Stimulated activated CD4-positive, alpha-beta T cell treated with anti-CD3 and anti-CD28 coated beads, TNF-alpha, amount 100 ng/mL, for 4 hours (primary cell): ENCODE measurements around the gene AURKAIP1.
A peak's percentile ranks its signal among the peaks of the same experiment; 100 is the strongest.

Source experiments
- DNase-seq, 3 experiments: peaks; one replicate each; pipeline ENCODE4 v3.0.0-alpha.2; 2020; ENCODE audit warnings: low read depth in 3 of 3

AURKAIP1 gene

DNA sequence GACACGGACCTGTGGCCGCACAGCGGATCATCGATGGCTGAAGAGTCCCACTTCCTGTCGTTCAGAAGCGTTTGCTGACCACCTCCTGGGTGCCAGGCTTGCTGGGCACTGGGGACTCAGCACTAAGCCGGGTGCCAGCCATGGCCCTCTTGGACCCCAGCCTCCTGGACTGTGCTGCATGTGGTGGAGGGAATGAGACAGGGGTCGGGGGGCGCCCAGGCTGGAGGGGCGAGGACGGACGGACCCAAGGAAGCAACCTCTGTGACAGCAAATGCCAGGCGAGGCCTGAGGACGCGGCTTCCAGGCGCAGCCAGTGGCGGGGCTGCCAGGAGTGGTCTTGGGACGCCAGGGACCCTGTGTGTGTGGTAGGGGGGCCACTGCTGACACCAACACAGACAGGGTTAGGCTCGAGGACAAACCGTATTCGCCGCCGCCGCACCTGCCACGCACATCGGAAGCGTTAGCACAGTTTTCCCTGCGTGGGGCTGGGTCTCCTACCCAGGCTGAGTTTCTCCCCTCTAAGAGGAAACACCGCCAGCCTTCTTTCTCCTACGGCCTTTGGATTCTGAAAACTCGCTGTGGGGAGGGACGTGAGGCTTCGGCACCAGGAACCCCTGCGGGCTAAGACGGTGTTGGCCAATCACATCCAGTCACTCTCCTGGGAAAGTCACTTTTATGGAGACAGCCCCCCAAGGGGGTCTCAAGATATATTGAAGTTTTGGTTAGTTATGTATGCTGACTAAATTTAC lies 13.6 kb downstream of the AURKAIP1 start:
- DNase-seq: no peak

DNA sequence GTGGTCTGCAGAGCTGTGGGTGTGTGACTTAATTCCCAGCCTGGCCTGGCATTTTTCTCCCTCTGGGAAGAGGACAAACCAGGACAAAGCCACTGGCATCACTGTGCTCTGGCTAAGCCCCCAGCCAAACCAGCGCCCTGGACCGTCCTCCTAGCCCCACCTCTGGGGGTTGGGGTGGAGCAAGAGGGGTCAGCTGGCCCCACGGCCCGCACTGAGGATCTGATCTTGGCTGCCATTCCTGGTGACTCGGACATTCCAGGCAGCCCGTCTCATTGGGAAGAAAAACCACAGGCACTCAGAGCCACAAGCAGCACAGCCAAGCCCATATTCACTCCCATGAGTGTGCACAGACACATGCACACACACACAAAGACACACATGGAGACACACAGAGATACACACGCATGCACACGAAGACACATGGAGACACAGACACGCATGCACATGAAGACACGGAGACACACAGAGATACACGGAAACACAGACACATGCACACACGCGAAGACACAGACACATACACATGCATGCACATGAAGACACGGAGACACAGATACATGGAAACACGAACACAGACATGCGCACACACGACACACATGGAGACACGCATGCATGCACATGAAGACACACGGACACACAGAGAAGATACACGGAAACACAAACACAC lies 14.4 kb downstream of the AURKAIP1 start:
- DNase-seq: no peak

DNA sequence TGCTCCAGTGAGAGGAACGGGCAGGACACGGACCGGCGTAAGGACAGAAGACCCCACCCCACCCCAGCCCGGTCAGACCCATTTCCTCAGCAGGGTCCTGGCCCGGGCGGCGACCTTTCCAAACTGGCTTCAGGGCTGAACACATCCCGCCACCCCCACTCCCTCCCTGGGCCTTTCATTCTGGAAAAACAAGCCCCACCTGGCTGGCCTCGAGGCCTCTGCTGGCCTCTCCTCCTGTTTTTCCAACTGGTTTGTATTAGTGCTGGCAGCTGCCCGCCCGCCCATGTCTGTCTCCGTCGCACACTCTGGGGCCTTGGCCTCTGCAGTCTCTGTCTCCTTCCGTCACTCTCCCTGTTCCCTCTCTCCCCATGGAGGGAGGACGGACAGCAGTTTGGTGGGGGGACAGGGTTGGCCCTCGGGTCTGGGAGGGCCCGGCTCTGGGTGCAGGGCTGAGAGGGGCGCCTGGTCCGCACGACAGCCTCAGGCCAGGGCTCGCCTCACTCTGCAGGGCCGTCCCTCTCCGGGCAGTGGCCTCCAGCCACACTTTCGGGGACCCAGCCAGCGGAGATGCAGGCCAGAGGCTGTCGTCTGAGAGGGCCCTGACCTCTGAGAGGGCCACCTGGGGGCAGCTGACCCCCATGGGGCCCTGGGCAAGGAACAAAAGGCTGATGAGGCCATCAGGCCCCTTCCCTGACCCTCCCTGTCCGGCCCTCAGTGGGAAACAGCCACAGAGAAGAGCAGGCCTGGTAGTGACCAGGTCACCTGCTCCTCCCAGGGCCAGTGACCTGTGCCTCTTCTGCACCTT lies 15.1 kb downstream of the AURKAIP1 start:
- no peak for DNase-seq

GRCh38 chr1:1359308-1359663 lies 15.7 kb downstream of the AURKAIP1 start:
- no peak for DNase-seq

- no peak for DNase-seq
Observed at GRCh38 chr1:1358433-1359271, 16.4 kb downstream of the AURKAIP1 start, which contains the start of gene MXRA8. Gene MXRA8 (minus strand): TSS chr1:1358555. CDS start chr1:1358504, 51 bp downstream.

- DNase-seq: no peak
Observed at GRCh38 chr1:1357871-1358432, 17.1 kb downstream of the AURKAIP1 start.

GRCh38 chr1:1356796-1357401 lies 18.1 kb downstream of the AURKAIP1 start:
- no peak for DNase-seq

GRCh38 chr1:1356166-1356795 lies 18.7 kb downstream of the AURKAIP1 start:
- DNase-seq: no peak

DNA sequence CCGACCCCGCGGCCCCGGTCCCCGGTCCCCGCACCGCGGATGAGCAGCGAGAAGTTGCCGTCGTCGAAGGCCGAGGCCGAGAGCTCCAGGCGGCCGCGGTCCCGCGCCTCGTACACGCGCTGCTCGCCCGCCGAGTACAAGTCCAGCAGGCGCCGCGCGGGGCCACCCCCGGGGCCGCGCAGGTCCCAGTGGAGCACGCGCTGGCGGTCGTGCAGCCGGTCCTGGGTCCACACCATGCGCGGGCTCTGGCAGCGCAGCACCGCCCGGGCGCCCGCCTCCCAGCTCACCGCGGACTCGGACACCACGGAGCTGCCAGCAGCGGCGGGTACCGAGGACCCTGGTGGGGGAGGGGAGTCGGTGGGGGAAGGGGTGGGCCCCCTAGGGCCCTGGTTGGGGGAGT lies 19.6 kb downstream of the AURKAIP1 start:
- no peak for DNase-seq

- no peak for DNase-seq
Observed at GRCh38 chr1:1354271-1355247, 20.4 kb downstream of the AURKAIP1 start.

DNA sequence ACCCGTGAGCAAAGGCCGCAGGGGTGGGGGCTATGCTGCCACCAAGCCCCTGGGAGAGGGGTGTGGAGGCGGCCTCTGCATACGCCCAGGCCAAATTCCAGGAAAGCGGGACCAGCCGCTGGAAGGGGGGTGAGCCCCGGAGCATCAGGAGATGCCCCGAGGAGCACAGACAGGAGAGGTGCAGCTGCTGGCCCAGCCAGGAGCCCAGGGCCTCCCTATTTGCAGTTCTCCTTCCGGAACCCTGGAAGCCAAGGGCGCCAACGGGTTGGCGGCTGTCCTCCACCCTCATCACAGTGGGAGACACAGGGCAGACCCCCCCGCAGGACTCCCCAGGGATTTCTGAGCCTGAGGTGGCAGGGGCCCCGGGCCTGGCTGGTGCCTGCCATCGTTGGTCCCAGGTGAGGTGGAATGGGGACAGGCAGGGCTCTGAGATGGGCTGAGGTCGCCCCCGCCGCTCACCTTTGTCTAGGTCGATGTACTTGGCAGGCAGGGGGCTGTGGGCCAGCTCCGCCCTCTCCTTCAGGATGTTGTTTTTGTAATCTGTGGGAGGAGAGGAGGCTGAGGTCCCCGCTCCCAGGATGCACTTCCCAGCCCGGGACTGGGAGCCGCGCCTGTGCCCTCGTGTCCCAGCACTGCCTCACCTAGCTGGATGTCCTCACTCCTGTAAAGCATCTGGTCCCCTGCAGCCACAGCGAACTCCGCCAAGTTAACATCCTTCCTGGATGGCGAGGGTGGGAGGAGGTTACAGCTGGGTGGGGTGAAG lies 21.4 kb downstream of the AURKAIP1 start:
- DNase-seq: no peak

GRCh38 chr1:1352786-1353388 lies 22.1 kb downstream of the AURKAIP1 start:
- no peak for DNase-seq

GRCh38 chr1:1351511-1352427 lies 23.2 kb downstream of the AURKAIP1 start:
- DNase-seq: no peak

DNA sequence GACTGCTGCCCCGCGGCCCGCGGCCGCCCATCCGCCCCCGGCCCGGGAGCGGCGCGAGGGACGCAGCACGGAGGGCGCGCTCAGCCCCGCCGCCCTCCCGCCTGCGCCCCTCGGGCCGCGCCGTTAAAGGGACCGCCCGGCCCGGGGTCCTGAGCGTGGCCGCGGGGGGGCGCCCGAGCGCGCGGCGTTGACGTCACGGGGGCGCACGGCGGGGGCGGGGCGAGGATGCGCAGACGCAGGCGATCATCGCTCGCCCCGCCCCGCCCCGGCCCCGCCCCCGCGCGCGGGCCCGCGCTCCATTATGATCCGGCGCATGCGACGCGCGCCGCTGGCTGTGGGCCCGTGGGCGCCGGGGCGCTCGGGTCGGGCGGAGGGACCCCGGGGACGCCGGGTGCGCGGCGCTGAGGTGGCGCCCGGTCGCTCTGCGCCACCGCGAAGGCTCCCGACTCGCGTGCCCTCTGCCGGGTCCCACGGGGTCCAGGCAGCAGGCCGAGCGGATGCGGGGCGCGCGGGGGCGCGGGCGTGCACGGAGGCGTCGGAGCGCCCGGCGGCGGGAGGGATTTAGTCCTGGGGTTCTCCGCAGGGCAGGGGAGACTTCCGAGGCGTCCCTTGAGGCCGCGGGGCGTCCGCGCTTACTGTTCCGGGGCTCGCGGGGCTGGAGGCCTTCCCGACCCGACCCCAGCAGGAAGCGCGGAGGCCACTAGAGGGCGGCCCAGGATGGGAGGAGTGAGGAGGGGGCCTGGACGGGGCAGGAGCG lies 25.6 kb downstream of the AURKAIP1 start, which contains the start of gene DVL1:
DVL1 (minus strand) TSS at position 163 of the 757 bp plus-strand sequence. CDS start 353 bp downstream, outside the sequence.
- DNase-seq: peak; percentile 58 to 63 (median 60)

DNA sequence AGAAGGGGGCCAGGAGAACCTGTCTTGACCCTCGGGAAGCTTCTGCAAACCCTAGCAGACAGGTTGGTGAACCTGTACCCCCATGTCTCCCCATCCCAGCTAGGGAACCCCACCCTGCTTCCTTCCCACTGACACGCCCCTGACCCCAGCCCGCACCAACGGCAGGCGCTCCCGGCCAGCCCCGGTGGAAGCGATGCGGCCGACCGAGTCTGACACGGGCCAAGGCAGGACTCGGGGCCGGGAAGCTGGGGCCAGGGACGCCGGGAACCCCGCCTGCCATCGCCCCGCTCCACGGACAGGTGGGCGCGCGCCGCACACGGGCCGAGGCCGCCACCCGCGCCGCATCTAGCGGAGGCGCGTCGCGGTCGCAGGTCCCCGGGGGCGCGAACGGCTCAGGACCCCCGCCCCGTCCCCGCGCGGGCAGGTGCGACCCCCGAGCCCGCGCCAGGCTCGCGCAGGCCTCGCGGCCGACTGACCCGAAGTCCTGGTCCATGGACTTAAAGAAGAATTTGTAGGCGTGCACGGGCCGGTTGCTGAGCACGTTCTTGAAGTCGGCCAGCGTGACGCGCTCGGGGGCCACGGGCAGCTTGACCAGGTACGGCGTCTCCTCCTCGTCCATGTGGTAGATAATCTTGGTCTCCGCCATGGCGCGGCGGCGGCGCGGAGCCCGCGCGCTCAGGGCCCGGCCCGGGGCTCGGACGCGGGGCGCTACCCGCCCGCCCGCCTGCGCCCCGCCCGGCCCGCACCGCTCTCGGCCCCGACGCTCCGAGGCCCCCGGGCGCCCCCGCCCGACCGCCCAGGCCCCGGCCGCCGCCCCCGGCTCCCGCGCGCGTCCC lies 26.4 kb downstream of the AURKAIP1 start:
- DNase-seq: no peak
